MV-4-11 (cell line): ENCODE data around the gene PPM1G.
A peak's percentile ranks its signal among the peaks of the same experiment; 100 is the strongest.

Experiments
- DNase-seq: peaks from one replicate; lab custom pipeline; 2025; lab: John Stamatoyannopoulos, UW

The PPM1G gene

GRCh38 chr2:27412419-27413152, 3.2 kb upstream of the PPM1G start:
- no peak for DNase-seq

DNA sequence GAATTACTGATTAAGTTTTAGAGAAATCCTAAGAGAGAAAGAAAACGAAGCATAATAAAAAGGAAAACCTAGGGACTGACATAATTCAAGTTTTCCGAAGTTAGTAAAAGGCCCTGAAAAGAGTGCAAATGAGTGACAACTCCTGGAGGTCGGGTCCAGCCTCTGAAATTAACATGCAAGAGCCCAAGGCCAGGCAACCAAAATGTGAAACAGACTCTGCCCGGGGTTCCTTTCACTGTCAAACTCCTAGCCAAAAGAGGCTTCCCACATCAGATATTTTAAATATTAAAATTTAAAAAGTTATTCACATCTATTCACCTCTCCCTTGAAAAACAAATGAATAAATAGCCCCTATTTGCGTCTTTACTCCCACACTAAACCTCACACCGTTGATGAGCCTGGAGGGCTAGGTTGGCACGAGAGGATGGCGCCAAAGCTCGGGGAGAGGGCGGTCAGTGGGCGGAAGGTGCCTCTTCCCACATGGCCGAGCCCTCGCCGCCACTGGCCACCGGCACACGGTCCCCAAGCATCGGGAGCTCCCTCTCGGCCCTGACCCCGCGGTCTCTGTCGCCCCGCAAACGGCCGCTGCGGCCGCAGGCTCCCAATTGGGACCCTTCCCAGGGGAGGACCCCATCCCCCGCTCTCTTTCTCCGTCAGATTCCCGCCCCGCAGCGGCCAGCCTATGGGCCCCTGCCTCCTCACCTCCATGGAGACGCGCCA, 630 bp downstream of the PPM1G start:
- no peak for DNase-seq

DNA sequence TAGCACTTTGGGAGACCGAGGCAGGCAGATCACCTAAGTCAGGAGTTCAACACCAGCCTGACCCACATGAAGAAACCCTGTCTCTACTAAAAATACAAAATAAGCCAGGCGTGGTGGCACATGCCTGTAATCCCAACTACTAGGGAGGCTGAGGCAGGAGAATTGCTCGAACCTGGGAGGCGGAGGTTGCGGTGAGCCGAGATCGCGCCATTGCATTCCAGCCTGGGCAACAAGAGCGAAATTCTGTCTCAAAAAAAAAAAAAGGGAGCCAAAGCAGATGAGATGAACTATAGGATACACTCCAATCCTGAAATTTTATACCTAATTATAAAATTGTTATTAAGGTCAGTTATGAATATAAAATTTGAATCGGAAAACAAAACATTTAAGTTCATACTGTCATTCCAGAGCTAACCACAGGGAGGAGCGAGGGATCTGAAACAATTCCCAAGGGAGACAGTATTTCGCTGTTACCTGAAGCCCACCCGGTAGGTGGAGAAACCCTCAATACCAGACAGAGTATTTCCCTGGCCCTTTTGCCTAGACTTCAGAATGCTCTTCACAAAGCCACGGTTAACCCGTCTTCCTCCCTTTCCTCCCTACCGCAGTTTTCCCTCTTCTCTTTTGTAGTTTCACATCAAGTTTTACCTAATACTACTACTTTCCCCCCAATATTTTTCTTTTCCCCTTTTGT, 1.4 kb downstream of the PPM1G start:
- DNase-seq = peak; percentile 33

GRCh38 chr2:27400348-27401135, 8.8 kb downstream of the PPM1G start:
- no peak for DNase-seq

DNA sequence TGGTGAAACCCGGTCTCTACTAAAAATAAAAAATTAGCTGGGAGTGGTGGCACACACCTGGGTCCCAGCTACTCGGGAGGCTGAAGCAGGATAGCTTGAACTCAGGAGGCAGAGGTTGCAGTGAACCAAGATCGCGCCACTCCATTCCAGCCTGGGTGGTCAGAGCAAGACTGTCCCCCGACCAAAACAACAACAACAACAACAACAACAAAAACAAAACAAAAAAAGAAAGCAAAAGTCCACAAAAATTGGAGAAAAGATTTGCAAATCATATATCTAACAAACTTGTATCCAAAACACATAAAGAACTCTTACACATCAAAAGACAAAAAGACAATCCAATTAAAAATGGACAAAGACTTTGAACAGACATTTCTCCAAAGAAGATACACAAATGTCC, 10.4 kb downstream of the PPM1G start:
- DNase-seq = no peak

- no peak for DNase-seq
Observed at GRCh38 chr2:27393225-27393624, 16.2 kb downstream of the PPM1G start.

- no peak for DNase-seq
Observed at GRCh38 chr2:27390822-27391679, 18.3 kb downstream of the PPM1G start.

DNA sequence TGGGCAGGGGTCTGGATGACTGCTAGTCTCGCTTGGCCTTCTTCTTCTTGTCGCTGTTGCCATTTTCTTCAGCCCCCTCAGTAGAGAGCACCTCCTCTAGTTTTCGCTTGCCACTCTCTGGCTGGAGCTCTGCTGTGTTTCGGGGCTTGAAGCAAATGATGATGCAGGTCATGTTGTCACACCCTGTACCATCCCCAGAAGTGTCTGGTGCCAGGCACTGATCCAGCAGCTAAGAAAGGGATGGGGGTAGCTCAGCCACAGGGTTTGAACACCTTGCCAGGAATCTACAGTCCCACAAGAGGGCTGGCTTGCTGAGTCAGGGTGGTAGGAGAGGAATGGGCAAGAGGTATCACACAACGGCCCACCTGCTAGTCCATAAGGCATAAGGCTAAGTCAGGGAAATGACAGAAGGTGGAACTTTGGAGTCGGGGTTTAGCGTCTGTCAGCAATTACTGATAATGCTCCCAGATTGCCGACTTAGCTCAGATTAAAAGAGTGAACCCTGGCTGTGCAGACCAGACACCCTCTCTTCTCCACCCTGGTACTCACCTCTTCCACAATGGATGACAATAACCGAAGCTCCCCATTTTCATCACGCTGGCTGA, 27.7 kb downstream of the PPM1G start:
- no peak for DNase-seq

DNA sequence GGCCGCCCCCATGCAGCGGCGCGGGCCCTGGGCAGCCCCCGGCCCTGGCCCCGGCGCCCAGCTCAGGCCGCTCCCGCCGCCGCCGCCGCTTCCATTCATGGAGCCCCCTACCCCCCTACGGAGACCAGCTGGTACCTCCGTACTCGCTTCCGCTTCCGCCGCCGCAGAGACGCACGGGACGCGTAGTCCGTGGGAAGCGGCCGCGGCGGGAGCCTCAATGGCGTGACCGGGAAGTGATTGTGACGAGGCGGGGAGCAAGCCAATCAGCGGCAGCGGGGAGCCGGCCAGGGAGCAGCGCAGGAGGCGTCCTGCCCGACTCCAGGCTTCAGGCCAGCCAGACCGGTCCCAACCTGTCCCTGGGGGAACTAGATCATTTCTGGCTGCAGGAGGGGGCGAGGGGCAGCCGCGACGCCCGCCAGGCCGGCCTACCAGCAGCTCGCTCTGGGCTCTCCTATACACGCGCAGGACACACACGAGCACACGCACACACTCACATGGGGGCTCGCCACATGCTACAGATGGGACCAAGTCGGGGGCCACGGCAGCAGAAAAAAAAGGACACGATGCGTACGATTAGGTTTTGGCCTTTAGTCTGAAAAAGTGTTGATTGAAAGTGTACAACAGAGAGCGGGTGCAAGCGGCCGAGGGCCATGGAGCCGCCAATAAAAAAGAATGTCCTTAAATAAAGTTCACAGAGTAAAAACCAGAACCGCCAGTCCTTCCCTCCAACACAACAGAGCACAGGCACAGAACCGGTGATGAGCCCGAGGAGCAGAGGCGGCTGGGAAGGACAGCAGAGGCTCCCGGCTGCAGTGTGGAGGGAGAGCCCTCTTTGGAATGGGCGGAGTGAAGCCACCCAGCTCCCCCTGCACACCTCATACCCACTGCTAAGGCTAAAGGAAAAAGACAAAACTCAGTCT, 28.5 kb downstream of the PPM1G start, which contains the start of gene ZNF513:
ZNF513 (minus strand) TSS at position 109 of the 920 bp plus-strand sequence. CDS start 208 bp downstream, outside the sequence.
- DNase-seq = peak; percentile 91

GRCh38 chr2:27379836-27380625, 29.4 kb downstream of the PPM1G start:
- DNase-seq = peak; percentile 65

DNA sequence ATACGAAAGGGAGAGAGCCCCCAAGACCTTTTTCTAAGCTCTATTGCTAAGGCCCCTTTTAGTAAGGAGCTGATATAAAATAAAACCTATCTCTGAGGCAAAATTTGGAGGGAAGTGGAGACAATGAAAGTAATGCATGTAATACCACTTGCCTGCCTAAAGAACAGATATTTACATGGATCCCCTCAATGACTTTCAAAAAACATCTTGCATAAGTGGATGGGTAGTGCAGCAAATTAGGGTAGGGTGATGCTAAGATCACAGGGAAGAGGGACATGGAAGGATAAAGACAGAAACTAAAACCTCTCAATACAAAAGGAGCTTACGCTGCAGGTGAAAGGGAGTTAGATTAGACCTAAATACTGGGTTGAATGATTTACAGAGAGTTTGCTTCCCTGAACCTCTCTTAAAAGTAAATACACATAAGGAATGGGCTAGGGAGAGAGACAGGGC, 30.0 kb downstream of the PPM1G start:
- DNase-seq = peak; percentile 14

DNA sequence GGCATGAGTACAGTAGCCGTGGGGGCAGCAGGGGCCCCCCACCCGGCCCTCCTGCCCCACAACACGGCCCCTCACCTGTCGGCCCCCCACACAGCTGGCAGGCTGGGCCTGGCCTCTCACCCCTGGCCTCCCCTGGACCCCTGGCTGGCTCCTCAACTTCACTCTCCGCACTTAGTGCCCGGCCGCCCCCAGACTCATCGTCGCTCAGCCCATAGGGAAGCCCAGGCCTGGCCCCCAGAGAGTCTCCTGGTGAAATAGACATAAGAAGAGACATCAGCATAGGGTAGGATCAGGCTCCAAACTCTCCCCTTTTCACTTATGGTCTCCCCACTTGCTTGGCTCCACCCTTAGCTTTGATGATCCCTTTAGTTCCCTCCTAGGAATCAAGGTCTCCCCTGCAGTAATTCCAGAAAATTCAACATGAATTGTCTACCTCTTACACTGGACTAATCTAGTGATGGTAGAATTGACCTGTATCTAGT, 30.5 kb downstream of the PPM1G start:
- DNase-seq = no peak

DNA sequence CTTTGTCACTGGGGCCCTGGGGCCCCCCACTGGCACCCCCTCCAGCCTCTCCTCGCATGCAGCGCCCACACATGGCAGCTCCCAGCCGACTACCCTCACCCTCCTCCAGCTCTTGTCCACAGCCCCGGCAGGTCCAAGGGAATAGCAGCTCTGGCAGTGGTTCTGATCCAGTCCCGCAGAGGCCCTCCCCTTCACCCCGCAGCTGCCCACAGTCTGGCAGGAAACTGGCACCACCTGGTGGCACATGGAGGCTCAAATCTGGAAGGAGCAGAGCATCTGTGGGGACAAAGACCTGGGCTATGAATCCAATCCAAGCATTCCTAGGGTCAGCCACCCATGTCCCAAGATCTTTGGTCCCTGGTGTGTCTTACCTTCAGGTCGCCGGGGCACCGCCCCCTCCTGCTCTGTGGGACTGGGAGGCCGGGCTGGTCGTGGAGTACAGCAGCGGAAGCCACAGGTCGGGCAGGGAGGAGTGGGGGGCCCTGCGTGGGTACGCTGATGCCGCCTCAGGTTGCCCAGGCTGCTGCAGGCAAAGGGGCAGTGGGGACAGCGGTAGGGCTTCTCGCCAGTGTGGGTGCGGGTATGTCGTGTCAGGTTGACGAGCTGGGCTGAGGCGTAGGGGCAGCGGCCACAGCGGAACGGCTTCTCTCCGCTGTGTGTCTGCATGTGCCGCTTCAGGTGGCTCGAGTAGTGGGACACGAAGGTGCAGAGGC, 31.1 kb downstream of the PPM1G start:
- DNase-seq = no peak

- DNase-seq = no peak
Observed at GRCh38 chr2:27377618-27378095, 31.7 kb downstream of the PPM1G start.

DNA sequence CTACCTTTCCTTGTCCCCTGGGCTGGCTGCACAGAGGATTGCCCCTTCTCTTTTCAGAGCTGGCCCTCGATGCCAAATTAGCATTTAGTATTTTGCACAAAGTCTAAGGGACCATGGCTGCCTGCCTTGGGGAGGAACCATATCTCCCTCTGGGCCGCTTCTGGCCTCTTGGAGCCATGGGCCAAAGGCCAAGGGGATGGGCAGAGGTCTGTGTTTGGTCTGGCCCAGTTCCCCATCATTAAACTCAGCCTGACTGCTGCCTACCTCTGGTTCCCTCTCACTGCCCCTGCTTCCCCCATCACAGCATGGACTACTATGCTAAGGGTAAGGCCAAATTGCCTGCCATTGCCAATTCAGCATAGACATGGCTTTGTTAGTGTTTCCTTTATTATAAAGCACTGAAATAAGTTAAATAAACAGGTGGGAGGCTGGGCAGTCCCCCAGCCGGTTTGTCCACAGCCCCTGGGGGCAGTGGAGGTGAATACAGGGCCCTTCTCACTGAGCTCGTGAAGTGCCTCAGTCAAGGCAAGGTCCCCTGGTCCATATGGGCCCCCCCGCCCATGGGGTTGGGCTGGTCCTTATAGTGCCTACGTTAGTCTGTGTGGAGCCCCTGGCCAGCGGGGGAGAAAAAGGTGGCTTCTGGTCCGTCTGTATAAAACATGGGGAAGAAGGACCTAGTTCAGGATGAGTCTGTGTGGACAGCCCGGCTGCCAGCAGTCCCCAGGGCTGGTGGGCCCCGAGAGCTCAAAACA, 32.3 kb downstream of the PPM1G start:
- no peak for DNase-seq

- DNase-seq = no peak
Observed at GRCh38 chr2:27376151-27376865, 33.1 kb downstream of the PPM1G start.
